ENCODE measurements around the gene RPP40.
"Not testable (repeated sequence)": the region's sequence is repeated elsewhere in the genome, so short reads cannot be mapped to it uniquely, and the experiment has no call there.

Gene RPP40

DNA sequence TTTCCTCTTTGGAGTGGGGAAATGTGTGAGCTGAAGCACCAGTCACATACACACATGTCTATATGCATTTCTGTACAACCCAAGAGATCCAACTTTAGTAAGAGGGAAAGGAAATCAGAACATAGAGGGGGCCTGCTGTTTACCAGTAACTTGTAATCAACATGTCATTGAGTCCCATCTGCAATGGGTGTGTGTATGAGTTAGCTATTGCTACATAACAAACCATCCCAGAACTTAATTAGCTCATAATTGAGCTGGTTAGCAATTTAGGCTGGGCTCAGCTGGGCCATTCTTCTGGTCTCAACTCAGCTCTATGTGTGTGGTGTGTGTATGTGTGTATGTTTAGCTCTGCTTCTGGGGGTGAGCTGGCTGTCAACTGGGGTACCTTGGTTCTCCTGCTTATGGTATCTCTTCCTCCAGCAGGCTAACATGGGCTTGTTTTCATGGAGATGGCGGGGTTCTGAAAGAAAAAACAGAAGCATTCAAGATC, 10.3 kb upstream of the RPP40 start:
- FAIRE-seq = no peak

DNA sequence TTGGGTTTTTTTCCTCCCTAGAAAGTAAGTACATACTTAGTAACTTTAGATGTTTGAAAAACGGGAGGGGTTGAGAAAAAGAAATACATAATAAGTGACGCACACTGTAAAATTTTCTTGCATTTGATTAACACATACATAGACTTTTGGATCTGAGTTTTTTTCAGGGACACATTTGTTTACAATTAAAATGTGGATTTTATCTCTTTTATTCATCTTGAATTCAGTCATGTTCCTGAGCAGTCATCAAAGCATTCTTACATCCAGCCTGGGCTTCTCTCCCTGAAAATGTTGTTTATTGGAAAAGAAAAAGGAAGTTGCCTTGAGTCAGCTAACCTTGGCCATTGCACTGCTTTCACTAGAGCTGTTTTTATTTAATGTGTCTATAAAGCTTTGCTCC, 8.7 kb upstream of the RPP40 start:
- FAIRE-seq = no peak

DNA sequence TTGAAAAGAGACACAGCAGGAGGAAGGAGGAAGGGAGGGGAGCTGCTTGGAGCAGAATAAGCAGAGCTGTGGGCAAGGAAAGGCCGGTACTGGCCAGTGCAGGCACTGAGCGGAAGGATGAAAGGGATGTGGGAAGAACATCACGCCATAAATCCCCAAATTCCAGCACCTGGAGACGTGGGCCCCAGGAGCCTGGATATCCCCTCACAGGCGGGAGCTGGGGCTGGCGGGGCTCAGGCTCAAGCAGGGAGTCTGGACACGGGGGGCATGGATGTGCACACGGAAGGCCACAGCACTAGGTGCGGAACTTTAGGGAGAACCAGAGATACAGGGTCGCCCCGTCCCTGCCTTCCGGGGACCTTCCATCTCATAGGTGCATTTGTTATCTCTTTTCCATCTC, 7.5 kb upstream of the RPP40 start:
- no peak for FAIRE-seq

DNA sequence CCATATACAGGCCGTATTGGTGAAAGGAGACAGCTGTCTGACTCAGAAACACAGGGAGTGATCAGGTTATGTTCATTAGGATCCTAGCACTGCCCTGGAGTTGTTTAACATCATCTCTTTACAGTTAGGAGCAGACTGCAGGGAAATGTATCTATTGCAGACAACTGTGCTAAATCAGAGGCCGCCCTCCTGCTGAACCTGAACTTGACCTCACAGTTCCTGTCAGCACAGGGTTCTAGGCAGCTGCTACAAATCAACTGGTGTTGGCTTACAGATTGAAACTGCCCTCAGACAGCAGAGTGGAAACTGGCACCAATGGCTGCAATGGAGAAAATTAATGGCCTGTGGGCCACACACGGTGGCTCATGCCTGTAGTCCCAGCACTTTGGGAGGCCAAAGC, 3.7 kb upstream of the RPP40 start:
- no peak for FAIRE-seq

DNA sequence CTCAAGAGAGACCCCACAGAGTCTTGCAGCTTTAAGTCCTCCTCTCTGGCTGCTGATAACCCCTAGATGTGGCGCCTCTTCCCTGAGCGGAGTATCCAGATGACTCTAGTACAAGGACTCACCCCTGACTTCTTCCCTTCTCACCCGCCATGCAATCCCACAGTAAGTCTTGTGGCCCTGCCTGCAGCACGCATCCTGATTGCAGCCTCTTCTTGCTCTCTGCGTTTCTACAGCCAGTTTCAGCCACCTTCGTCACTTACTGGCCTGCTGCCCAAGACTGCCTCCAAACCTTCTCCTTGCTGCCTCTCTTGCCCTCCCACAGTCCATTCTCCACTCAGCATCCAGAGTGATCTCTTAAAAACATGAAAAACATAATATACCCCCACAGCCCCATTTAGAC, 2.4 kb upstream of the RPP40 start:
- FAIRE-seq = no peak

DNA sequence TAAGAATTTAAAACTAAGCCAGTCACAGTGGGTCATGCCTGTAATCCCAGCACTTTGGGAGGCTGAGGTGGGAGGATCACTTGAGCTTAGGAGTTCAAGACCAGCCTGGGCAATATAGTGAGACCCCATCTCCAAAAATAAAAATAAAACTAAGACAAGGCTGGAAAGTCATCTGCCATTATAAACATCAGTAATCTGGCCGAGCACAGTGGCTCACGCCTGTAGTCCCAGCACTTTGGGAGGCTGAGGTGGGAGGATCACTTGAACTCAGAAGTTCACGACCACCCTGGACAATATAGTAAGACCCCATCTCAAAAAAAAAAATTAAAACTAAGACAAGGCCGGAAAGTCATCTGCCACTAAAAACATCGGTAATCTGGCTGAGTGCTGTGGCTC, 1.2 kb upstream of the RPP40 start:
- not testable (repeated sequence) for FAIRE-seq

DNA sequence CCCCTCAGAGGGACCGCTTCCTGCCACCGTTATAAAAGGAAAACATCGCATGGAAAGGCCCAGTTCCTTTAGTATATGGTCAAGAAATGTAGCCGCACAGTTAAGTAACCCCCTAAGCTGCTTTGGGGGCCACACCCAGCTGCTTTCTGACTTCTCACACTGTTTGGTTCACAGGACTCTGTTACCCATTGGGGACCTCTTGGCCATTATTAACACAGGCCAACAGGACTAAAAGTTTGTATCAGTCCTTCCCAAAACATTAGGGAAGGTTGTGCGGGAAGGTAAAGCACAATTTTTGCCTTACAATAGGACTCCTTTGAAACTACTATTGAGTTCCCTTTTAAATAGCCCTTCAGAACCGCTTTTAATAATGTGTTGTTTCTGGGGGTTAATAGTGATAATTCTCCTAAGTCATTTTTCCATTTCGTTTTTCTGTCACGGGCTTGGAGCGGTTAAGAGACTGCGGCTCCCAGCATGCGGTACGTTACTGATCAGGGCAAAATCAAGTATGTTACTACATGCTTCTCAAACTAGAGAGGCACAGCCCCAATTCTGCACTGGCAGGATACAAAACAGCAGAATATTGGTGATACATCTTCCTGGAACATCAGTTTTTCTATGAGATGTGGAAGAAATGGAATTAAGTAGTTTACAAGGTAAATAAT, 668 bp upstream of the RPP40 start:
- no peak for FAIRE-seq

DNA sequence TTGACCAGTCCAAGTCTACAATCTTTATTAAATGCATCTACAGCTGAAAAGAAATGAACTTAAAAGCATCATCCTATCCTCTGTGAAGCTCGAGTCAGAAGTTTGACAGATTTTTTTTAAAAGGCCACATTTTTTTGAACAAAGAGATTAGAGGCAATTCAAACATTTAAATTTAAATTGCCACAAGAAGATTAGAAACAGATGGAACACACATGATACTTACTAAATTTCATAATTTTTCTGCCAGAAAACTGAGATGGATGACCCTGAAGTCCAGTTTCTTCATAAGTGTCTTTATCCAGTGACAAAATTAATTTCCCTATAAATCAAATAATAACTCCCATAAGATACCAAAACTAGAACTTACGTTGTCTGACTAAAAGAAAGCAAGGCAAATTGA, 4.3 kb downstream of the RPP40 start:
- FAIRE-seq = no peak

DNA sequence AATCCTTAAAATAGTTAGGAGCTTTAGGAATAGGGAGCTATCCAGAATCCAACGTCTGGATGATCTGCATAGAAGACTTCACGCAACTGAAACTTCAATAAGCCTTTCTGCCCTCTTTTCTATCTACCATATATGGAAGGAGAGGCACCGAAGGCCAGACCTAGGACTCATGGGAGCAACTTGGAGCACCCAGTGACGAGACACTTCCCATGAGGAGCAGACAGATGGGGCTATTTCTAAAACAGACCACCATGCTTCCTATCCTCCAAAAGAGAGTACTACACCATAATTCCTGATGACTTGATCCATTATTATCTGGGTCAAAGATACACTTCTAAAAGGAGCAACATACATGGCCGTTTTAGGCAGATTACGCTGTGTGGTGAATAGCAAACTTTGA, 6.0 kb downstream of the RPP40 start:
- FAIRE-seq = no peak

DNA sequence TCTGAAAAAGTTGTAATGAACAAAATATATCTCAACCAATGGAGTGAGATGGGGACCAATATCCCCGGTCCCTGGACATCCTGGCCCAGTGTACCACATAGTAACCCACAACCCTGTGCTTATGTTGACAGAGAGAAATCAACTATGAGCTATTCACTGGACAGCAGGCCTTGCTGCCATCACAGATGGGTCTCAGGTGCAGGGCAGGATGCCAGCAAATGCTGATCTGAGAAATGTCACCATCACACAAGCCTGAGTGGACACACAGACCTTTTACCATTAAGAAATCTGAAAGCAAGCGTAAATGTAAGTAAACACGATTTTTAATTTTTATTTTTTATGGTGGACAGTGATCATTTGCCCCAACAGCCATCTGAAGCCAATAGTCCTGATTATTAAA, 9.1 kb downstream of the RPP40 start:
- FAIRE-seq = no peak

DNA sequence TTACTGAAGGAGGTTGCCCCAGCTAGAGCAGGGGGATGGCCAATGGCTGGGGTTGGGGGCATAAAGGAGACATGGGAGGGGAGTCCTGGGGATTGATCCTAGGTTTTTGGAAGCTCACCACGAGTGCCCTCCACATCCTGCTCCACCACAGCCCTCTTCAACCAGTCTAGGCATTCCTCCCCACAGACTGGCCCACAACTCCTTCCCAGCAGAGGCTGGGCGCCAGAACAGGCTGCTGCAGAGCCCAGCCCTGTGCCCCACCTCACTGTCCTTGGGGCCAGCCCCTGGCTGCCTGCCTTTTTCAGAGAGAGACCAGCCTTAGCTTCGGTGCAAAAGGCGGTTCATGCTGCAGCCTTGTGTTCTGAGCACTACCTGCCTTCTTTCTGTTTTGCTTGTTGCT, 16.4 kb downstream of the RPP40 start:
- no peak for FAIRE-seq

DNA sequence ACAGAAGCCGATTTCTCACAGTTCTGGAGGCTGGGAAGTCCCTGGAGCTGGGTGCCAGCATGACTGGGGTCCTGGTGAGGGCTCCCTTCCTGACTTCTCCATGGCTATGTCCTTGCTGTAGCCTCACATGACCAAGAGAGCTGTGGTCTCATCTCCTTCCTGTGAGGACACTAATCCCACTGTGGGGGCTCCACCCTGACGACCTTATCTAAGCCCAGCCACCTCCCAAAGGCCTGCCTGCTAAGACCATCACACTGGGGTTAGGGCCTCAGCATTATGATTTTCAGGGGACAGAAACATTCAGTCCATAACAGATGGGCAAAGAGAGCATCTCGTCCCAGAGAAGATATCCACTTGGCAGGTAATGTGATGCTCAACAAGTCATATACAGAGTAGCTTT, 16.8 kb downstream of the RPP40 start:
- FAIRE-seq = no peak

DNA sequence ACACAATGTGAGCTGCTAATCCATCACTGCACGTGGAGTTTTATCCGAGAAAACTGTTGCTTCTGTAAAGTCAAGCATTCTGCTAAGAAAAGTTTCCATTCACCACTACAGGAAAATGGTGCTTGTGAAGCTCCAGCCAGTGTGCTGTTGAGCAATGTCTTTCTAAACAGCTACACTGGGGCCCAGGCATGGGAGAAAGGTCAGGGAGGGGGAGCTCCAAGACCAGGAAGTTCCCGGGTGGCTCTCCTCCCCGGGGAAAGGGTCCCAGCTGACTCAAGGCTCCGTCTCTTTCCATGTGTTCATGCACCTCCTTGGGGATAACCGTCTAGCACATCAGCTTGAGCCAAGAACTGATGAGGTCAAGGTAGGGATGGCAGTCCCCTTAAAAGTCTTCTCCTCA, 20.5 kb downstream of the RPP40 start:
- no peak for FAIRE-seq

DNA sequence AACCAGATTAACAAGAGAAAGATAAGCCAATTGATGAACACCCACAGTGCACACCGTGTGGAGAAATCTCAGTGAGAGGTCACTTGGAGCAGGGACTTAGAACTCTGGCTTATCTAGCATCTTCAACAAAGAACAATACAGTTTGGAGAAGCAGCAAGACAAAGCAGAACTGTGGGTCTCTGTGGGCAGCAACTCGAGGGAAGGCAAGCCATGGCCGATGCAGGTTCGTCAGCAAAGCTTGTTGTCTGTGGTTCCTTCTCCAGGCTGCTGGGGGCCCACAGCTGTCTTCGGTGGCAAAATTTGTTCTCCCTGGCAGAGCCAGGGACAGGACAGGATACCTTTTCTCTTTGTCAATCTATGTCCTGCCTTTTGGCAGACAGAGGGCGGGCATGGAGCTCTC, 22.1 kb downstream of the RPP40 start:
- no peak for FAIRE-seq

DNA sequence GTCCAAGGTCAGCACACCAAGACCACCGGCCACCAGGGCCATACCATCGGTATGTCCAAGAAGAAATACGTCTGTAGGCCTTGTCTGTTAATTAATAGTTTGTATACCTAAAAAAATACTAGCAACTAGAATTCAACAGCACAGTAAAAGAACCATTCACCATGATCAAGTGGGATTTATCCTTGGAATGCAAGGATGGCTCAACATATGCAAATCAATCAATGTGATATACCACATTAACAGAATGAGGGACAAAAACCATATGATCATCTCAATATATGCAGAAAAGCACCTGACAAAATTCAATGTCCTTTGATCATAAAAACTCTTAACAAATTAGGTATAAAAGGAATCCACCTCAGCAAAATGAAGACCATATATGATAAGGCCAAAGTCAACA, 24.4 kb downstream of the RPP40 start:
- no peak for FAIRE-seq

DNA sequence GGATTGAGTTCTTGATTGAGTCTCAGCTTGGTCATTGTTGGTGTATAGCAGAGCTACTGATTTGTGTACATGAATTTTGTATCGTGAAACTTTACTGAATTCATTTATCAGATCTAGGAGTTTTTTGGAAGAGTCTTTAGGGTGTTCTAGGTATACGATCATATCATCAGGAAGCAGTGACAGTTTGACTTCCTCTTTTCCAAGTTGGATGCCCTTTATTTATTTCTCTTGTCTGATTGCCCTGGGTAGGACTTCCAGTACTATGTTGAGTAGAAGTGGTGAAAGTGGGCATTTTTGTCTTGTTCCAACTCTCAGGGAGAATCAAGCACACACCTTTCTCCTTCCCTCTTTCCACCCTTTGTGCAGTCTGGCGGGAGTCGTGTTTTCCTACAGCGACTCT, 26.4 kb downstream of the RPP40 start:
- no peak for FAIRE-seq

DNA sequence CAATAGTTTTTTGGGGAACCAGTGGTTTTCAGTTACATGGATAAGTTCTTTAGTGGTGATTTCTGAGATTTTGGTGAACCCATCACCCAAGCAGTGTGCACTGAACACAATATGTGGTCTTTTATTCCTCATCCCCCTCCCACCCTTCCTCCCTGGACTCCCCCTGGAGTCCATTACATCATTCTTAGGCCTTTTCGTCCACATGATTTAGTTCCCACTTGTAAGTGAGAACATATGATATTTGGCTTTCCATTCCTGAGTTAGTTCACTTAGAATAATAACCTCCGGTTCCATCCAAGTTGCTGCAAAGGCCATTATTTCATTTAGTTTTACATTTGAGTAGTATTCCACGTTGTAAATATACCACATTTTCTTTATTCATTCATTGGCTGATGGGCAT, 28.3 kb downstream of the RPP40 start:
- FAIRE-seq = no peak

DNA sequence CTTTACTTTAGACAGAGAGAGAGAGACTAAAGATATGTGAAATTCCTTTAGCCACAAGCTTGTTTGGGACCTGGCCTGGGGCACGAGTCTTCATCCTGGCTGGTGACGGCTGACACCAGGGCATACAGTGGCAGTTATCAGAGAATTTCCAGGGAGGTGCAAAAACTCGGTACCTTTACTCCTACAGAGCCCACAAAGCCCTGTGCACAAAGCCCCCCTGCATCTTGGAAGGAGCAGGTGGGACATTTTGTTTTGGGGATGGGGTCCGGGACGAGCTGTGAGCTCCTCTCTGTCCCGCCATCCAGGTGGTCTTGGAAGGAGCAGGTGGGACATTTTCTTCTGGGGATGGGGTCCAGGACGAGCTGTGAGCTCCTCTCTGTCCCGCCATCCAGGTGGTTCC, 28.9 kb downstream of the RPP40 start:
- FAIRE-seq = no peak

DNA sequence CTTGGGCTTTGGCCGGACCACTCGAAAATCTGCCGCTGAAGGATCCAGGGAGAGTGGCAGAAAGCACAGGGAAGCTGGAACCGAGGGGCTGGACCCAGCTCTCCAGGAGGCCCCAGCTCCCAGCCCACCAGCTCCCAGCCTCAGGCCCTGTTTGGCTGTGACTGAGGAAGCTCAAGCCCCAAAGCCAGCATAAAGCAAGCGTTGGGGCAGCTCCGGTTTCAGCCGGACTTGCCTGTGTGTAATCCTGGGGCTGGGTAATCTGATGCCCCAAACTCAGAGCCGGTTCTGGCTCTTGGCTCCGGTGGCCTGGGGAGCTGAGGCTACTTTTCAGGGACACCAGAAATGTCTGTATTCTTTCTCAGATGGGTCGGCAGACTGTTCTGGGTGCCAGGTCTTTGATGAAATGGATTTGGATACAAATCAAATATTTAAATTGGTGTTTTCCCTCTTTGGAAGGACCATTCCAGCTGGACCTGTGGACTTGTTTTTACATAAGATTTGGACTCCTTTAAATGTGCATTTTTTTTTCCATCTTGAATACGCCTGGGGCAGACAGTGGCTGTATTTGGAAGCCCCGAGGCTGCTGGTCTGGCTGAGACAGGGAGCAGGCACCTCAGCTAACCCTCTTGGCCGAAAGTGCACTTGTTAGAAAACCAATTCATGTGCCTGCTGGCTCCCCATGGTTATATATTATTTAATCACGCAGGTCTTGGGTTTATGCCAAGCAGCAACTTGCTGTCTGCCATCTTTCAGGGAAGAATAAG, 29.7 kb downstream of the RPP40 start:
- no peak for FAIRE-seq

DNA sequence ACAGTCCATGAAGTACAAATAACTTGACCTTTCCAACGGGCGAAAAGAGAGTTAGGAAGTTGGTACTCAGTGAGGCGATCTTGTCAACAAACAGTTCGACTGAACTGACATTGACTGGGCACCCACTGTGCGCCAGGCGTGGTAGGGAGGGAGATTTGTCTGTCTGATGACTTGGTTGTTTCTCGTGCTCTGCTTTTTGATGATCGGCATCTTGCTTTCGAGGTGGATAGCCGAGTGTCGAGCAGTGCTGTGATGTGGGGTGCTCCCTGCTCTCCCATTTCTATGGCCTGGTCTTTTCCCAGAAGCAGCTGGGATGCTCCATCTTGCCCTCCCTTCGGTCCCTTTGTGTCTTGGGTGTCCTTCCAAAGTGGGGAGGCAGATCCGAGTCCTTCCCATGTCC, 30.4 kb downstream of the RPP40 start:
- no peak for FAIRE-seq

DNA sequence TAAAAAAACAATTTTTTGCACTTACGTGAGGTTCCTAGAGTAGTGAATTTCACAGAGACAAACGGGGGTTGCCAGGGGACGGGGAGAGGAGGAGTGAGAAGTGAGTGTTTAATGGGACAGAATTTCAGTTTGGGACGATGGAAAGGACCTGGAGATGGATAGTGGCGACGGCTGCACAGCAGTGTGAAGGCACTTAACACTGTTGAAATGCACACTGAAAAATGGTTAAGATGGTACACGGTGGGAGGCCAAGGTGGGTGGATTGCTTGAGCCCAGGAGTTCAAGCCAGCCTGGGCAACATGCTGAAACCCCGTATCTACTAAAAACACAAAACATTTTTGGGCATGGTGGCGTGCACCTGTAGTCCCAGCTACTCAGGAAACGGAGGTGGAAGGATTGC, 31.4 kb downstream of the RPP40 start:
- FAIRE-seq = no peak

DNA sequence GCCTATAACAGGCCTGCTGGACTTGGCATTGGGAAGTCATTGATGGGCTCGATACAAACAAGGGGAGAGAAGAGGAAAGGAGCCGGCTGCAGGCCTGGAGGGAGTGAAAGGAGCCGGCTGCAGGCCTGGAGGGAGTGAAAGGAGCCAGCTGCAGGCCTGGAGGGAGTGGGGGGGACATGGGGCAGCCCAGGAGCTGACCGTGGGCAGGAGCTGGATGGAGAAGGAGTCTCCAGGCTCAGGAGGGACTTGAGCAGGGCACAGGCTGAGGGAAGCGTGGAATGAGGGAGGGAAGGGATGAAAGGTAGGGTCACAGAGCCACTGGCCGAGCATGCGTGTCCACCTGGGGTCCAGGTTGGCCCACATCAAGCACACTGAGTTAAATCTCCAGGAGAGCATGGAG, 32.0 kb downstream of the RPP40 start:
- no peak for FAIRE-seq

DNA sequence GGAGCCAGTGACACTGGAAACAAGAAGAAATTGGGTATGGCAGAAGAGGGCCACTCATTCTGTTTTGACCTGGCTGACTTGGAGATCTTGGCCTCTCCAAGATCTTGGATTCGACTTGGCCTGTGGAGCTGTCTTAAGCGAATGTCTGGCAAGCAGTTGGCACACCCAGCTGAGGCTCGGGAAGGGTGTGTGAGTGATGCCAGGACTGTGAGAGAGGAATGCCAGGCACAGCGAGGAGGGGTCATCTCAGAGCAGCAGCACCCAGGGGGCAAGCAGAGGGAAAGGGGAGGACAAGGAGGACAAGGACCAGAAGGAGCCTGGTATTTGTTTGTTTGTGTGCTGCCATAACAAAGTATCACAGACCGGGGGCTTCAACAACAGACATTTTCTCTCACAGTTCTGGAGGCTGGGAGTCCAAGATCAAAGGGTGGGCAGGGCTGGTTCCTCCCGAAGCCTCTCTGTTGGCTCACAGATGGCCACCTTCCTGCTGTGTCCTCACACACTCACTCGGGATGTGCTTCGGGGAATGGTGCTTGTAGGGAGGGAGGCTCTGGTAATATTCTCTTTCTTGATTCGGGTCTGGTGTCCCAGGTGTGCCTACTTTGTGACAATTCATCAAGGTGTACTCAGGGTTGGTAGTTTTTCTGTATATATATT, 33.0 kb downstream of the RPP40 start:
- no peak for FAIRE-seq

DNA sequence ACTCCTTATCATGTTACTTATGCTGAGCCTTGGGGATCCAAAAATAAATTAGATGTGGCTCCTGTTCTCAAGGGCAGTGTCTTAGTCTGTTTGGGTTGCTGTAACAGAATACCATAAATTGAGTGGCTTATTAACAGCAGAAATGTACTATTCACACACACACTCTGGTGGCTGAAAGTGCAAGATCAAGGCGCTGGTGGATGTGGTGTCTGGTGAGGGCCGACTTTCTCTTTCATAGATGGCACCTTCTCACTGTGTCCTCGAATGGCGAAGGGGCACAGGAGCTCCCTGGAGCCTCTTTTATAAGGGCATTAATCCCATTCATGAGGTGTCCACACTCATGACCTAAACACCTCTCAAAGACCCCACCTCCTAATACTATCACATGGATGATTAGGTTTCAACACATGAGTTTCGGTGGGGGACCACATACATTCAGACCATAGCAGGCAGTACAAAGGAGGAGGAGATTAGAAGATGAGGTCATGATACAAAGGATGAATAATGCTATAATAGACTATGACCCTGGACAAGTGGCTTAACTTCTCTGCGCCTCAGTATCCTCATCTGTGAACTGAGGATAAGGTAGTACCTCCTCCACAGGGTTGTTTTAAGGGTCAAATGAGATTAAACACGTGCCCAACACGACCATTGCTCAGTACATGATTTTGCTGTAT, 34.1 kb downstream of the RPP40 start:
- no peak for FAIRE-seq
